NCI-H748 treated with DMSO at 0.1 percent for 48 hours (cell line): ENCODE measurements around the gene SPTBN5.
A peak's percentile ranks its signal among the peaks of the same experiment; 100 is the strongest.

Source experiments
- DNase-seq: peaks from one replicate; lab custom pipeline; 2025; lab: John Stamatoyannopoulos, UW

The SPTBN5 gene

GRCh38 chr15:41926185-41927056, 32.6 kb upstream of the SPTBN5 start:
- DNase-seq, result no peak

- DNase-seq, result no peak
Measured at GRCh38 chr15:41925086-41925608, 31.3 kb upstream of the SPTBN5 start.

DNA sequence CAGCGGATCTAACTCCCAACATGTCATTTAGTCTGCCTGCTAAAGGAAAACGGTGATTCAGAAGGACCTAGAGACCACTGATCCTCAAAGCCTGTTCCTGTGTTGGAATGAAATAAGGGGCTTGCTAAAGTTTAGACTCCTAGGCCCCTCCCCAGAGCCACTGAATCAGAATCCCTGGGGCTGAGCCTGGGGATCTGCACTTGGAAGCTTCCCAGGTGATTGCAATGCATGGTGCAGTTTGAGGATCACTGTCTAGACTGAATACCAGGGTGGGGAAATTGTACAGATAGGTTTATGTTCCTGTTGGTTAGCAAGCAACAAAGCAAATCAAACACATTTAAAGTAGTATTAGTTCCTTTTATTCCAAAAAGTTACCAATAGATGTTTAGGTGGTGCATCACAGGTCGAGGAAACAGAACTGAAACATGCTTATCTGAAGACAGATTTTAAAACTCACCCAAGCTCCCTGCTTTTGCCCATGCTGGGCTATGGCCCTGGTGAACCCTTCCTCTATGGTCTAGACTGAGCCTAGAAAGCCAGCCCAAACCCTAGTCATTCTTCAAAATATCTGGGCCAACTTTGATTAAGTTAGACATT, 29.6 kb upstream of the SPTBN5 start:
- DNase-seq, result no peak

DNA sequence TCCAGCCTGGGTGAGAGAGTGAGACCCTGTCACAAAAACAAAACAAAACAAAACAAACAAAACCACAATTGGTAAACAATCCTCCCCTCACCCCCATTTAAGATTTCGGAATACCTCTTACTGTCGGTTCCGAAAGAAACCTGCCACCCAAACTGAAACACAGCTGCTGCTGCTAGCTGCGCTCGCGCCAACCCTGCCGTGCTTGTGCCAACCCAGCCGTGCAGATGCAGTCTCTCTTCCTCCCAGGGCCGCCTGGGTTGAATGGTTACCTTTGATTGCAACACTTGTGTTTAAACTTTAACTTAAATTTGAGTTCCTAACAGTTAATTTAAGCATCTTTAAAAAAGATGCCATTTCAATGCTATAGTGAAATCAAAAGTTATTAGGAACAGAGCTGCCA, 28.5 kb upstream of the SPTBN5 start:
- DNase-seq, result no peak

DNA sequence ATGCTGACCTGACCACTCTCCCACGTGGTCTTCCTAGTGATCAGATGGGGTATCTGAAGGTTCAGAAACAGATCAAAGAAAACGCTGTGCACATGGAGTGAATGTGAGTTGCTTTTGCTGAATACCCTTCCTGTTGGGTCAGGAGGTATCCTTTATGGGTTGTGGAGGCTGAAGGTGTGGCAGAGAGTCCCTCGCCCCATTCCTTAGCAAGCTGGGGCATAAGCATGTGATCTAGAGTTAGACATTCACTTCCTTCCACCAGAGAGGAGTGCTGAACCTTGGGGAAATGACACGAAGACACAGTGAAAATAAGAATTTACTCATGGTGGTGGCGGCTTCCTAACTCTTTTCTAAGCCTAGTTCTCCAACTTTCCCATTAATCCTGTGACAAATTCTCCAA, 27.8 kb upstream of the SPTBN5 start:
- no peak for DNase-seq

DNA sequence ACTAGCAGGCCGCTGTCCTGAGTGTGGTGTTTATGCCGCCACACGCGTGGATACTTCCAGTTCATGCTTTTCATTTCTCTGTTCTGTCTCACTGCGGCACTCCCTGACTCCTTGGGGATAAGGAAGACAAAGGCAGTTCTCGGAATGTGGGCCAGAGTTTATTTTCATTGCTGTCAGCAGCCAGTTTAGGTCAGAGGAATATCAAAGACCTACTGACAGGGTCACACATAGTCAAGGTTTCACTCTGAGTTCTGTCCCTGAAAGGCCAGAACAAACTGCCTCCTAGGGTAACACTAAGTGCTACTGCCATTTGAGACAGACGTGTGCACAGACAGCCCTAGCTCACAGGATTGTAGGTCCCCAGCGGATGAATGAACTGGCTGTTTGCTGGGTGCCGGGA, 27.3 kb upstream of the SPTBN5 start:
- DNase-seq, result no peak

DNA sequence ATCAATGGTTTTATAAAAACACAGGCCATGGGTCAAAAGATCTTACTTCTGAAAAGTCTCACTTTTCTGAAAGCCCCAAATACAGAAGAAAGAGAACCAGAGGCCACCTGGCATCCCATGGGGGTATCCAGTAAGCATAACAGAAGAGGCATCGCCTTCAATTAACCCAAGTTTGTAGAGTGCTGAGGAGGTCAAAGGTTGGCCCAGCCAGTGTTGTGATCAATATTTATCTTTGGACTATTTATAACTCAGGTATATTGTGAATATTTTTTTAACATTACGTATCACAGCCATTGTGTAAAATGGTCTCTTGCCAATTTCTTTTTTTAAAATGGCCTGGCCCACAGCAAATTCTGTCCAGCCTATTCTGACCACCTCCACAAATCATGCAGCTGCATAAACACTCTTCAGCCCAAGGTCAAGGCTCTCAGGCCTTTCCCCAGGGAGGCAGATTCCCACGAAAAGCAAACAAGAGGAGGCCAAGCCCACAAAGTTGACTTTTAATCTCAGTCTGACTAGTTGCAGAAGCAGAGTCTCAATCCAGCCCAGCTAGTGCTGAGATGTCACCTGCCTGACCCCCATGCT, 26.2 kb upstream of the SPTBN5 start:
- peak; percentile 1 for DNase-seq

GRCh38 chr15:41919201-41919820, 25.5 kb upstream of the SPTBN5 start:
- DNase-seq, result no peak

DNA sequence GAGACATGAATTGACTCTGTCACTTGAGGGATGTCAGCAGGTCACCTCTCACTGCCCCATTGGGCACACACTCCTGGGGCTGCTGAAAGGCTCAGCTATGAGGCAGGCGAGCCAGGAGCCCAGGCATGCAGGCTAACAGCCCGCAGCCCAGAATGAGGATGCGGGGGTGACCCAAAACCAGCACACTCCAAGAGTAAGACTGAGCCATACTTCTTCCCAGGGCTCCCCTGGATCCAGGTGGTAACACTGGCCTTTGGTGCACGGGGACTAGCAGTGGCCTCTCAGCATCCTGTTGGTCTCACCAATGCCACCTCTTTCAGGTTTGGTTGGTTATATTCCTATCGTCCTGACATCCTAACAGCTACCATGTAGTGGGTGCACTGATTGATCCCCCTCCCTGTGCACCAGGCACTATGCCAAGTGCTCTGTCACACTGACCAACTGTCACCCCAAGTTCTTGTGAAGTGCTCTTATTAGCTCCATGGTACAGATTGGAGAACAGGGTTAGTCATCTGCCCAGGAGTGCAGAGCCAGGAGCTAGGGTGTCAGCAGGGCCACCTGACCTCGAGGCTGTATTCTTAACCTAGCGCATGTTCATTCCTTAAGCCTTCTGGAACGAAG, 24.8 kb upstream of the SPTBN5 start:
- no peak for DNase-seq

DNA sequence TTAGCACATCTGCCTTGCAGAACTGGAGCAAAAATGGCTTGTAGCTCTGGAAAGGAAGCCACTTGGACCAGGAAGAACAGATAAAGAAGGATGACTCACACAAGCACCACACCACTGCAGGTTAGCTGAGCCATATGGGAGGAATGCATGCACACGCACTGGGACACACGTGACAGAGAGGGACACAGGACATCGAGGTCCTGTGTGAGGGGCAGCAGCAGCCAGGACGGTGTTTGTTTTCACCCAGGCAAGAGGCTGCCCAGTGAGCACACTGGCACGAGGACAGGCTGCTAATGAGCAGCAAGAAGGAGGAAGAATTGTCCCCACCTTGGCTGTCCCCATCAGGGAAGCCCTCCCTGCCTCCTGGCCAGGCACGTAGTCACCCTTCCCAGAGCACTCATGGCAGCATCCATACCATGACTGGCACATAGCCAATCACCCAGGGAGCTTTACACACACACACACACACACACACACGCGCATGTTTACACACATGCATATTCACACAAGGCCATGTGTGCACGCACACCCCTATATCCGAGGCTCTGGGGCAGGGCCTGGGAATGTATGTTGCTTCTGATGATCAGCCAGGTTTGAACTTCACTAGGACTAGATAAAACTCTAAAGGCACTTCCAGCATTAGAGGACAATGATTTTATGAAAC, 24.0 kb upstream of the SPTBN5 start:
- no peak for DNase-seq

- no peak for DNase-seq
Measured at GRCh38 chr15:41915255-41915994, 21.6 kb upstream of the SPTBN5 start.

DNA sequence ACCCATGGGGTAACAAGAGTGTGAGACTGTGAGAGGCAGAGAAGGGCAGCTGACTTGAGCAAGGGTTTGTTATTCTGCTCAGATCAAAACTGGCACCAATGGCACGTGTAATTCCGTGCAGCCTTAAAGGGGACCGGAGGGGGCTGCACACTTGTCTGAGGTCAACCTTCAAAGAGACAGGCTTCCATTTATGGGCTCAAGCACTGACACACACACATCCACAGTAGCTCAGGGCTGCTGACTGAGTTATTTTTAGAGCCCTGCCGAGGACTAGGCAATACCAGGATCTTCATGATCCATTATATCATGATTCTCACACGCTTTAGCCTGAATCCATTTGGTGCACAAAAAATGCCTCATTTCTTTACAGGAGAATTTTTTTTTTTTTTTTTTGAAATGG, 20.6 kb upstream of the SPTBN5 start:
- no peak for DNase-seq

DNA sequence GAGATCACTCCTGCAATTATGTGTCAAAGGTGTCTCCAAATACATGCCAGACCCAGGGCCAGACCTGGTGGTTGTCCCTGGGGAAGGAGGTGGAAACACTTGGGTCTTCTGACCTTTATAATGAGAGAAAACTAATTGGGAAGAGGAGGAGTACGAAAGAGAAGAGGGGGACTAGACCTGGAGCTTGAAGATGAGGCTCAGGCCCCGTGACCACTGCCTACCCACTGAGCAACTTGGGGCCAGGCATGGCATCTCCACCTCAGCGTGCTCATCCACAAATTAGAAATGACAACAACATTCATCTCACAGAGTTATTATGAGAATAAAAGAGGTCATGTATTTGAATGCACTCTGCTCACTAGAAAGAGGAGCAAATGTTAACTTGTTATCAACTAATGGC, 19.4 kb upstream of the SPTBN5 start:
- DNase-seq, result no peak

GRCh38 chr15:41911691-41912345, 18.0 kb upstream of the SPTBN5 start:
- no peak for DNase-seq

GRCh38 chr15:41908736-41909461, 15.0 kb upstream of the SPTBN5 start:
- DNase-seq, result no peak

DNA sequence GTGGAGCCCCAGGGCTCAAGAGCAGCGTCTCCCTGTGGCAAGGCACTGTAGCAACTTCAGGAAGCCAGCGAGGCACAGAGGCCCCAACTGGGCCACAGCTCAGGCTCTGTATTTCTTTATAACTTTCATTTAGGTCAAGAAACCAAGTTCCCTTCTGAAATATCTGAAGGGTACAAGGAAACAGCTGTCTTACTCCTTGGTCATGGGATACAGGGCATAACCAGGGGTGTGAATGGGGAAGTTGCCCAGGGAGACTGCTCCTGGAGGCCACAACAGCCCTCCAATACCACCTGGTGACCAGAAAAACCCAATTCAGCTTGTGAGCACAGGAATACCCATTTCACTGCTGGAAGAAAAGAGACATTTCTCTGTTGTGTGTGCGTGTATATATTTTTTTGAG, 13.3 kb upstream of the SPTBN5 start:
- DNase-seq, result no peak

DNA sequence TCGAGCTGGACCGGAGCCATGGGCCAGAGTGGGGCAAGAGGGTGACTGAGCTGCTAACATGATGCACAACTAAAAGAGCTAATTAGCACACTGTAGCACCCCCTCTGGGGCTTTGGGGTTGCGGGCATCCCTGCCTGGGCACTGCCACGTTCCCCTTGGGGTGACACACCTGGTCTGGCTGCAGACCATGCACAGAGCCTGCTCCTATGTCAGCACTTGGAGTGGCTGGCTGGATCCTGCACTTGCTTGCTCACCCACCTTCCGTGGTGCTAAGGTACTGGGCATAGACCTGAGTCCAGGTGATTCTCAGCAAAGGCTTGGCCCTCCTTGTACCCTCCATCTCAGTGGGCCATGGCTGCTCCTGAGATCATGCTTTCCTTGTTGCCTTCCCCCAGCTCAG, 12.8 kb upstream of the SPTBN5 start:
- no peak for DNase-seq

- DNase-seq, result no peak
Measured at GRCh38 chr15:41905036-41905793, 11.4 kb upstream of the SPTBN5 start.

DNA sequence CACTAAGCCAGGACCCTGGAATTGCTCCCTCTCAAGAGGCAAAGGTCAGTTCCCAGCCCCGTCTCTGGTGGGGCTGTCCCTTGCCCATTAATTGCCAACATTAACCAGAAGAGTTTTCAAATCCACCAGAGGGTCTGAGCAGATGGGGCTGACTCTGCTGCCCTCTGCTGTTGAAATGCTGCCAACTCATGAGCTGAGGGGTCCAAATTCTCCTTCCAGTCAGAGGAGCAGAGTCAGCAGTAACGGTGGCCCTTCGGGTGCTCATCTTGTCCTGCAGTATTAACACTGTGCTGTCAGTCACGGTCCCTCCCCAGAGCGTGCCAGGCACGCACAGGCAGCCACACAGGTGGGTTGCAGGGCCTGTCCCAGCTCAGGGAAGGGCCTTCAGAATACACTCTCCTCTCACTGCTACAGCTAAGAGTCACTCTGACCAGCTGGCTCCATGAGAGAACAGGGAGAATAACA, 10.7 kb upstream of the SPTBN5 start:
- peak; percentile 3 for DNase-seq
